C4-2B (cell line): ENCODE measurements around the gene ZNF804B.

Experiments
- ZFX ChIP-seq: fragments of 450-650 bp; IDR thresholded peaks from 2 replicates; pipeline ENCODE4 v1.6.1; 2017
- TF ChIP-seq, protein P1 (sequence below): fragments of 450-650 bp; conservative IDR thresholded peaks from 2 replicates; pipeline ENCODE4 v1.5.1; 2017; ENCODE audit warnings: mild to moderate bottlenecking

DNA sequence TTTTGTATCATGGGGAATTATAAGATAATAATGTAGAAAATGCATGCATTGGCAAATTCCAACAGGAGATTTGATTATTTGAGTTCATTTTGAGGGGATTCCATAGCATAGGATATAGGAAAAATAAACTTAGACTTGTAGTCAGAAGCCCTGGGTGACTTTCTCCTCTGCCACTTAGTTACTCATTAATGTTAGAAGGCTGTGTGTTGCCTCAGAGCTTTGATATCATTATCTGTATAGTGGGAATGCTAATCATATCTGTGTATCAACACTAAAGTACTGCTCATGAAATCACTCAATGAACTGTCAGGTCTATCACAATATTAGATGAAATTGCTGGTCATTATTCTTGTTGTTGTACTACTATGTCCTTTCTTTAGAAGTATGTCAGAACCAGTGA lies 59.1 kb downstream of the ZNF804B start:
- TF ChIP-seq, protein P1, sequence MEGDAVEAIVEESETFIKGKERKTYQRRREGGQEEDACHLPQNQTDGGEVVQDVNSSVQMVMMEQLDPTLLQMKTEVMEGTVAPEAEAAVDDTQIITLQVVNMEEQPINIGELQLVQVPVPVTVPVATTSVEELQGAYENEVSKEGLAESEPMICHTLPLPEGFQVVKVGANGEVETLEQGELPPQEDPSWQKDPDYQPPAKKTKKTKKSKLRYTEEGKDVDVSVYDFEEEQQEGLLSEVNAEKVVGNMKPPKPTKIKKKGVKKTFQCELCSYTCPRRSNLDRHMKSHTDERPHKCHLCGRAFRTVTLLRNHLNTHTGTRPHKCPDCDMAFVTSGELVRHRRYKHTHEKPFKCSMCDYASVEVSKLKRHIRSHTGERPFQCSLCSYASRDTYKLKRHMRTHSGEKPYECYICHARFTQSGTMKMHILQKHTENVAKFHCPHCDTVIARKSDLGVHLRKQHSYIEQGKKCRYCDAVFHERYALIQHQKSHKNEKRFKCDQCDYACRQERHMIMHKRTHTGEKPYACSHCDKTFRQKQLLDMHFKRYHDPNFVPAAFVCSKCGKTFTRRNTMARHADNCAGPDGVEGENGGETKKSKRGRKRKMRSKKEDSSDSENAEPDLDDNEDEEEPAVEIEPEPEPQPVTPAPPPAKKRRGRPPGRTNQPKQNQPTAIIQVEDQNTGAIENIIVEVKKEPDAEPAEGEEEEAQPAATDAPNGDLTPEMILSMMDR = no peak
- no peak for TF ChIP-seq ZFX
